ENCODE data around the gene EMC7.
"Not testable (repeated sequence)": the region's sequence is repeated elsewhere in the genome, so short reads cannot be mapped to it uniquely, and the experiment has no call there.

Gene EMC7

GRCh38 chr15:34101366-34102174 is at the start of gene EMC7, which contains the start of gene PGBD4:
Gene EMC7 (minus strand): TSS chr15:34101862. CDS start chr15:34101839, 23 bp downstream.
Gene PGBD4 (plus strand): TSS chr15:34102083. CDS start chr15:34102532, 449 bp downstream.
- DNase-seq (ENCODE audit: low spot score) (peak; percentile 95), FAIRE-seq (peak; percentile 17)

DNA sequence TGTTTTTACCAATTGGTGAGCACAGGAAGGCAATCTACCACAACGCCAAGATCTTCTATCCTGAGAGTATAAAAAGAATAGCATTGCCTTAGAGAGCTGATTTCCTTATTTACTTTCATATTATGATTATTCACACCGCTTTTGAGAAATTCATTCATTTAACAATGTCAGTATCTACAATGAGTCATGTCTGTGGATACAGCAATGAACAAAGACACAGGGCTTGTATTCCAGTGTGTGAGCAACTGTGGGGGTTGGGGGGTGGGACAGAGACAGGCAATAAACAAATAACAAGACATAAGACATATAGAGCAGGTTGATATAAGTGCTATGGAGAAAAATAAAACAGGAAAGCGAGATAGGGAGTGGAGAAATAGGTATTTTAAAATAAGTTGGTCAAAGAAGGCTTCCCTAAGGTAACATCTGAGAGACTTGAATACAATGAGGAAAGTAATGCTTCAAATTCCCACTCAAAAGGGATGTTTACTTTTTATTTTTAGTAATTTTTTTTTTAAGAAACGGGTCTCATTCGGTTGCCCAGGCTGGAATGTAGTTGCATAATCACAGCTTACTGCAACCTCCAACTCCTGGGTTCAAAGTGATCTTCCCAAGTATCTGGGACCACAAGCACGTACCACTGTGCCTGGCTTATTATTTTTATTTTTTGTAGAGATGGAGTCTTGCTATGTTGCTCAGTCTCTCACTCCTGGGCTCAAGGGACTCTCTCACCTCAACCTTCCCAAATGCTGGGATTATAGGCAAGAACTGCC is 45.9 kb upstream of the EMC7 start:
- no peak for FAIRE-seq
- DNase-seq (ENCODE audit: low spot score), result no peak

DNA sequence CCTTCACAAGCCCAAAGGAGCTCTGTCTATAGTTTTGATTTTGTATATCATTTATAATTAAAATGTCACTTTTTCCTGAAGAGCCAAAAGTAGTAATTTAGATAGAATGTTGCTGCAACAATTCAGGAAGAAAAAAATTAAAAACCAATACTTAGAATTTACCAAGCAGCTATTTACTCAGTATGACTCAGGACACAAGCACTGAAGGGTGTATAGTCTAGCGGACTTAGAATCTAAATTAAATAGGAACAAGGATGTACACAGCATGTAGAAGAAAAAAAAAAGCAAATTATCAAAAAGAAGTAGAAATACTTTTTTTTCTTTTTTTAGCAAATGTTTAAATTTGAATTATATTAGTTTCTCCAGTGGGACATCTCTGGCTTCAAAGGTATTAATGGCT is 31.8 kb upstream of the EMC7 start:
- FAIRE-seq (no peak), DNase-seq (ENCODE audit: low spot score) (no peak)

DNA sequence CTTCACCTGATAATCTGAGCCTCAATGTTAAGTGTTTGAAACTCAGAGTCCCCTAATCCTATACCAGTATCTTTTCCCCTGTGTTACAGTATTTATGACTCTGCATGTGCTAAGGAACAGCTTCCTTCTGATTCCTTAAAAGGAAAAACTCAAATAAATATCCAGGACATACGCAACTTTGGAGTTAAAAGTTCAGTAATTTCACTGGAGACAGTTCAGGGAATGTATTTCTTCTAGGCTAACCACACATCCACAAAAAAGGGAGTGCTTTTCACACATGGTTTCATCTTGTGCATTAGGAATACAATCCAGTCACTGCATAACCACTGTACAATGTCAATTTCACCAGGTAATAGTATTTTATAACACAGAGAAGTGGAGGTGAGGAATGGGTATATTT is 31.2 kb upstream of the EMC7 start:
- no peak for DNase-seq (ENCODE audit: low spot score)
- no peak for FAIRE-seq

DNA sequence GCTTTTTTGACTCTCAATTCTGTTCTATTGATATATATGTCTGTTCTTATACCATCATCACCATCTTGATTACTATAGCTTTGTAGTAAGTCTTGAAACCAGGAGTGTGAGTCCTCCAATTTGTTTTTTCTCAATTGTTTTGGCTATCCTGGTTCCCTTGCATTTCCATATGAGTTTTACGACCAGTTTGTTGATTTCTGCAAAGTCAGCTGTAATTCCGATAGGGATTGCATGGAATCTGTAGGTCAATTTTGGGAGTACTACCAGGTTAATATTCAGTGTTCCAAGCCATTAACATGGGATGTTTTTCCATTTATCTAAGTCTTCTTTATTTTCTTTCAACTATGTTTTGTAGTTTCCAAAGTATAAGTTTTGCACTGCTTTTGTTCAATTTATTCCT is 27.2 kb upstream of the EMC7 start:
- no peak for FAIRE-seq
- DNase-seq (ENCODE audit: low spot score), result no peak

GRCh38 chr15:34126522-34126921 is 24.9 kb upstream of the EMC7 start:
- FAIRE-seq, result no peak
- no peak for DNase-seq (ENCODE audit: low spot score)

DNA sequence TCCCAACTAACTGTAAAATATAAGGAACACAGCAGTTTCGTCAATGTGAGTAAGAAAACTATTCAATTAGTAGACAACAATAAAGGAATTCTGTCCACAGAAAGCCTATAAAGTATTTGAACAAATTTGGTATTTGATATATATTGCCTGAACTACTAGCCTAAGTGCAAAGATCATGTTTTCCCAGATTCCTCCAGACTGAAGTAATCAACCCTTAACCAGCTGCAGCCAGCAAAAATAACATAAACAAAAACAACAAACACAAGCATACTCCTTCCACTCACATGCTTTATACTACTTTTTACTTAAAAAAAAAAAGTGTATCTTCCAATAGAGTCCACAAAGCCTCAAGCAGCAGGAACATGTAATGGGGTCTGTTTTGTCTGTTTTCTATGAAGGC is 24.3 kb upstream of the EMC7 start:
- DNase-seq (ENCODE audit: low spot score) (no peak), FAIRE-seq (no peak)

GRCh38 chr15:34124651-34125050 is 23.0 kb upstream of the EMC7 start:
- FAIRE-seq, result no peak
- DNase-seq (ENCODE audit: low spot score), result no peak

DNA sequence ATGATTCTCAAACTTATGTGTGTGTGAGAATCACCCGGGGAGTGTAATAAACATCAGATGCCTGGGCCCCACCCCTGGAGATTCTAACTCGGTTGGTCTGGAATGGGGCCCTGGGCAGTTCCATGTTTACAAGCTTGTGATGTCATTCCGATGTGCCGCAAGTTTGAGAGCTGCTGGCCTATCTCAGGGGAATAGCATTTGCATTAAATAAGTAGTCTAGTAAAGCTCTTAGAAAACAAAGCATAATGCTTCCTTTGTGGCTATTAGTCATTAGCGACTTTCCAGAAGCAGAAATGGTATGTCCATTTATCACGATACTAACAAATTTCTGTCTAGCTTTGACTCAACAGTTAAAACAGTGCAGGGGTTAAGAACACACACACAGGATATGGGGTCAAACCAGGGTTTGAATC is 21.1 kb upstream of the EMC7 start:
- DNase-seq (ENCODE audit: low spot score) (peak; percentile 62), FAIRE-seq (no peak)

DNA sequence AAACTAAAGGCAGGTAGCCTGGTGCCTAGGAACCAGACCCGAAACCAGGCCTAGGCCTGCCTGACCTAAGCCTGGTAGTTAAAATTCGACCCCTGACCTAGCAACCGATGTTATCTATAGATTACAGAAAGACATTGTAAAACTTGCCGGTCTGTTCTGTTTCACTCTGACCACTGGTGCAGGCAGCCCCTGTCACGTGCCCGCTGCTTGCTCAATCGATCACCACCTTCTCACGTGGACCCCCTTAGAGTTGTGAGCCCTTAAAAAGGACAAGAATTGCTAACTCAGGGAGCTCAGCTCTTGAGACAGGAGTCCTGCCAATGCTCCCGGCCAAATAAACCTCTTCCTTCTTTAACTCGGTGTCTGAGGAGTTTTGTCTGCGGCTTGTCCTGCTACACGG is 20.1 kb upstream of the EMC7 start:
- DNase-seq (ENCODE audit: low spot score); FAIRE-seq: not testable (repeated sequence)

- DNase-seq (ENCODE audit: low spot score); FAIRE-seq: not testable (repeated sequence)
Observed at GRCh38 chr15:34120420-34120819, 18.8 kb upstream of the EMC7 start.

- FAIRE-seq (no peak), DNase-seq (ENCODE audit: low spot score) (no peak)
Observed at GRCh38 chr15:34119291-34119690, 17.6 kb upstream of the EMC7 start.

GRCh38 chr15:34116620-34117019 is 15.0 kb upstream of the EMC7 start:
- FAIRE-seq, result no peak
- DNase-seq (ENCODE audit: low spot score), result no peak

DNA sequence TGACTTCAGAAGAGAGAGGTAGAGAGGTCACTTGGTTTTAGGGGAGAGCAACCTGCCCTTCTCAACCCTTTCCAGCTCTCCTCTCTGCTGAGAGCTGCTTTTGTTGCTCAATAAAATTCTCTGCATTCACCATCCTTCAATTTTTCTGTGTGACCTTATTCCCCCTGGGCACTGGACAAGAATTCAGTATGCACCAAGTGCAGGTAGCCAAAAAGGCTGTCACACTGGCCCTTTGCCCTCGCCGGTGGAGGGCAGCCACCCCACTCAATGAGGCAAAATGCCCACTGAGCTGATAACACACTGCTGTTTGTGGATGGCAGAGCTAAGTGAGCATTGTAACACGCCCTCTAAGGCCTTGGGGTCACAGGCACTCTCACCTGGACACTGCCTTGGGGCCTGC is 13.1 kb upstream of the EMC7 start:
- DNase-seq (ENCODE audit: low spot score), result no peak
- peak; percentile 27 for FAIRE-seq

DNA sequence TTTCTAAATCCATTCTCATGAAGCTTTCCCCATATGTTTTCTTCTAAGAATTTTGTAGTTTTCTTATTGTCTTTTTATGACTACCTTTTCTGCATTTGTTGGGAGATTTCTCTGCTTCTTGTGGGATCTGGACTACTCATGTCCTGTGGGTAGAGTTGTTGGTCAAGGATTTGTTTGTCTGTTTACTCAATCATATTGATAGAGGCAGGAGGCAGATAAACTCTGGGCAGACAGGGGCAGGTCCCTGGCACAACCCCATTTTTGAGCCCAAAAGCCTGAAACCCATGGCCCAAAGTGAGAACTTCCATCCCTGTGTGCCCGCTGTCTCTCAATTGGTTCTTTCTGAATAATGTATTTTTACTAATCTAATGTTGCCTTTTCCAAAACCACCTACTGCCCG is 12.6 kb upstream of the EMC7 start:
- FAIRE-seq (no peak), DNase-seq (ENCODE audit: low spot score) (no peak)

DNA sequence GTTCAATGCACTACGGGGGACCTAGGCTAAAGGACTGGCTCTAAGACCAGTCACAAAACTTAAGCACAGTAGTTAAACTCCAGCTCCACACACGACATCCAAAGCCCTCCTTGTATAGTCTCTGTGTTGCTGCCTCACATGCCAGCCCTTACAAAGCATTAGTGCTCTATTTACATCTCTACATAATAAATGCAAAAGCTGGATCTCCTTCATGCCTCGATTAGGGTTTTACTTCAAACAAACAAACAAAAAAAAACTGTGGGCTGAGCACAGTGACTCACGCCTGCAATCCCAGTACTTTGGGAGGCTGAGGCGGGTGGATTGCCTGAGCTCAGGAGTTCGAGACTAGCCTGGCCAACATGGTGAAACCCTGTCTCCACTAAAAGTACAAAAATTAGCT is 9.8 kb upstream of the EMC7 start:
- no peak for DNase-seq (ENCODE audit: low spot score)
- no peak for FAIRE-seq

DNA sequence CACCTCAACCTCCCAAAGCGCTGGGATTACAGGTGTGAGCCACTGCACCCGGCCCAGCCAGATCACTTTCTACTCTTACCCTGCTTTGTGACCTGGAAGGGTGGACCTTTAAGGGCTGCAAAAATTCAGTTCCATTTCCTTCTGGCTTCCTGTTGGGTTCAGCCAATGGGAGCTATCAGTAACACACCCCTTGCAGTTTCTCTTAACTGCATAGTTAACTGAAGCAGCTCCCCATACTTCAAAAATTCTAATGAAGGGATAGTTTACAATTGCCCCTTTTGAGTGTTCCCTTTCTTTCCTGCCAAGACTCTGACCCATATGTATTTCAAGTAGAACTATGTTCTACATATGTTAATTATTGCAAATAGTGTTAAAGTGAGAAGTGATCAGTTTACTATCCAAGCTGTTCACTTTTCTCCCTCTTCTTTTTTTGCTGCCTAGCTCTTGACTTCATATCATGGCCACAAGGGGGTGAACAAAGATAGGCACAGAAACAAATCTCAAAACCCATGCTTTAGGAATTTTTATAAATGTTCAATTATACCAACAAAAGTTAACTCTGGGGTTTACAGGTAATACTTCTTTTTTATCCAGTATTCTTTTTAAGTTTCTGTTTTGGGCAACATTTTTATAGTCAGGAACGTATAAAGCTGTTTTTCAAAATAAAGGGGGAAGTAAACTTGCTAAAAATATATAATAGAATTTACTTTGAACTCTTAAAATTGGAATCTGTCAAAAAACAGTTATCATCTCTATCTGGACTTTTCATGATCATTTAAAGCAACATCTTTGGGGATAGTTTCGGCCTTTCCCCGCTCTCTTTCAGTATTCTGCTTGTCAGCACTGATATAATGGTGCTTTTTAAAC is 8.4 kb upstream of the EMC7 start:
- peak; percentile 13 for DNase-seq (ENCODE audit: low spot score)
- no peak for FAIRE-seq

DNA sequence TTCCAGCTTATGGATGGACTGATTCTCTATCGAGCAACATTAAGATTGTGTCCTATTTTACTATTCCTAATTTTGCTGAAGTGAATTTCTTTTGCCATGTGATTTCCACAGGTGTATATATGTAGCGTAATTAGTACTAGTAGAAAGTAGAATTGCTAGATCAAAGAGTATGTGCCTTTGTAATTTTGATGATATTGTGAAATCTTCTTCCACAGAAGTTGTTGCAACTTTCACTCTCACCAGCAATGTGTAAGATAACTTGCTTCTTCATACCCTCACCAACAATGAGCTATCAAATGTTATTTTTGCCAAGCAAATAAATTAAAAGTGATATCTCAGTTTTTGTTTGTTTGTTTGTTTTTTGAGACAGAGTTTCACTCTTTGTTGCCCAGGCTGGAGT is 5.7 kb upstream of the EMC7 start:
- FAIRE-seq, result no peak

DNA sequence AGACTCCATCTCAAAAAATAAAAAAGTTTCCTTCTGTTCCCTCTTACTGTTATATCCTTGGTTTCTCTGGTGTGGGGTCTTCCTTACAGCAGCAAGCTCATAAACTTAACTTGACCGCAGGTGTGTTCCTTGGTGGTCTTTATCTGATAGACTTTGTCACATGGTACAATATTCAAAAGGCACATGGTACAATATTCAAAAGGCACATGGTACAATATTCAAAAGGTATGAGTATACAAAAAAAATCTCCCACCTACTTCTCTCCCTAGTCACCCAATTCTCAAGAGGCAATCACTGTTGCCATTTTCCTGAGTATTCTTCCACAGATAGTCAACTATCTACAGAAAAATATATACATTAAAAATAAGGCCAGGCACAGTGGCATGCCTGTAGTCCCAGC is 4.8 kb upstream of the EMC7 start:
- no peak for FAIRE-seq
- DNase-seq (ENCODE audit: low spot score), result no peak

More for the DNA sequence above, 5.7 kb upstream of the EMC7 start:
- DNase-seq (ENCODE audit: low spot score), result no peak

DNA sequence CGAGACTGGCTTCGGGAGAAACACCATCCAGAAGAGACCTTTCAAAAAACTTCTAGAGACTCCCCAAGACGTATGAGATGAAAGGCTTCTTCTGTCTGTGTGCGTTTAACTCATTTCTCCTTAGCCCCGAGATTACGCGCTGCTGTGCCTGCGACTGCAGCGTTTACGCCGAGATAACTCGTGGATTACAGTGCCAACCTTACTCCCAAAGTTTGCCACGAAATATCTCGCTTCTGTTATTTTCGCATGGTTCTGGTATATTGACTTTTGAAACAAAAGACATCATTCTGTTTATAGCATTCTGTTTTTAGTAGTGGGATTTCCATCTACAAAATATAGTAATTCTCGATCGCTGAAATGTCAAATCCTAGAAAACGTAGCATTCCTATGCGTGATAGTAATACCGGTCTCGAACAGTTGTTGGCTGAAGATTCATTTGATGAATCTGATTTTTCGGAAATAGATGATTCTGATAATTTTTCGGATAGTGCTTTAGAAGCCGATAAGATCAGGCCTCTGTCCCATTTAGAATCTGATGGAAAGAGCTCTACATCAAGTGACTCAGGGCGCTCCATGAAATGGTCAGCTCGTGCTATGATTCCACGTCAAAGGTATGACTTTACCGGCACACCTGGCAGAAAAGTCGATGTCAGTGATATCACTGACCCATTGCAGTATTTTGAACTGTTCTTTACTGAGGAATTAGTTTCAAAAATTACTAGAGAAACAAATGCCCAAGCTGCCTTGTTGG is 688 bp upstream of the EMC7 start:
- FAIRE-seq (no peak), DNase-seq (ENCODE audit: low spot score) (no peak)

- FAIRE-seq, result no peak
- DNase-seq (ENCODE audit: low spot score), result no peak
Observed at GRCh38 chr15:34099914-34100313, 1.7 kb downstream of the EMC7 start.

Measured in urothelium cell line (cell line).